Activated effector memory CD4-positive, alpha-beta T cell treated with anti-CD3 and anti-CD28 coated beads, Interleukin-2, amount 50 U/mL, for 16 hours (primary cell): Measurements from ENCODE around the gene RDX.
A peak's percentile ranks its signal among the peaks of the same experiment; 100 is the strongest.
"Not testable (repeated sequence)": the region's sequence is repeated elsewhere in the genome, so short reads cannot be mapped to it uniquely, and the experiment has no call there.

Source experiments
- DNase-seq: peaks from one replicate; pipeline ENCODE4 v3.0.0-alpha.2; 2020

The RDX gene

DNA sequence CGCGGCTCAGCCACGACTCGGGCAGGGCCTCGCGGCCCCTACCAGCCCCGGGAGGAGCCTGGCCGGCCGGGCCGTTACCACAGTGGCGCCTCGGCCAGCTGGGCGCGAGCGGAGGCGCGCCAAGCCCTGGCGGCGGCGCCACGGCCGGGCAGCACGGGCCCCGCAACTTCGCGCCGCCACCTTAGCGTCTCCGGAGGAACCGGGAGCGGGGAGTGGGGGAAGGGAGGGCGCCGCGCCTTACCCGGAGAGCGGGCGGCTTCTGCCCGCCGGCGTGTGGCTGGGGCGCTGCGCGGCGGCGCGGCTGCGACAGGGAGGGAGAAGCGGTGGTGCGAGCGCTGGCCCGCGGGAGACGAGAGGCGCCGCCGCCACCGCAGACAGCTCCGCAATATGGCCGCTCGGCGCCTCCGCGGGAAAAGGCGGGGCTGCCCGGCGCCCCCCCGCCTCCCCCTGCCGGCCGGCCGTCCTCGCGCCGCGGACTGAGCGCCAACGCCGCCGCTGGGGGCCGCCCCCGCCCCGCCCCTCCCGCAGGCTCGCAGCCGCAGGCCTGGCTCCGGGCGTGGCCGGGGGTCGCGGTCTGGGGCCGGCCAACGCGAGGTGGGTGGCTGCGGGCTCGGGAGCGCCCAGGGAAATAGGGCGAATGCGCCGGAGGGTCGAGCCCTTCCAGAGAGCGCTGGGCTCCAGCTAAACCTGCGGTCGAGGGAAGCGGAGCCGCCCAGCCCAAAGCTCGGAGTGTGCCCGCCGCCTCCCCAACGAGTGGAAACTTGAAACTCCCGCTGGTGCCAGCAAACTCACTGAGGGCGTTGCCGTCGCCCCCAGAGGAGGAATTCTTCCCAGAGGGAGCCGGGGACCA is at the start of gene RDX:
RDX (minus strand) TSS at position 389 of the 850 bp plus-strand sequence. CDS start 16,922 bp downstream, outside the sequence.
- DNase-seq = peak; percentile 88

DNA sequence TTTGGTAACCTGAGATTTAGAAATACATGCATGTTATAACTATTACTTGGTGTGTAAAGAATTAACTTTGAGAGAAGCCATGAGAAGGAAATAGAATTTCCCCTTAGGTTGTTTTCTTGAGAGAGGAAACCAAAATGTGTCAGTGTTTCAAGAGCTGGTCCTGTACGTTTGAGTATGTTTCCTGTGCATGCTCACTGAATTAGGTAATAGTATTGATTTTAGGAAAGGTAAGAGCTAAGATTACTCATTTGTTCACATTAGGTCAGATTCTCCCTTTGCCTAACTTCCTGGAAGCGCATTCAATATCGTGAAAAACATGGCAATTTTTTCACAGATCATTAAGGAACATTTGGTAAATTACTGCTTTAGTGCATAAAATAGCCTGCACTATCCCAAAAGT is 49.3 kb upstream of the RDX start:
- DNase-seq = no peak

DNA sequence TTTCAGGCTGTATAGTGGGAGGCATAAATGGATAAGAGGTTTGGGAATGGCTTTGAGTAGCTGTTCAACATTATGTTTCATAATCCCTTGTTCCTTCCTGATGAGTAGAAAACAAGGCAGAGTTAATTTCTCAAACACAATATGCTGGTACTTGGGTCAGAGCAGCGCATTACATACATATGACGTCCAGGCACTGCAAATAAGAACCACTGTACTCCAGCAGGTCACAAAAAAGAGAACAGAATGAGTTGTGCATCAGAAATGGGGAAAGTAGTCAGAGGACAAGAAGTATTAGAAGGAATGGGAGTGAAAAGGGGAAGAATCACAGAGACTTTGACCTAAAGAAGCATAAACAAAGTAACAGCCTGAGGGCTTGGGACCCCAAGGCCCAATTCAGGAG is 44.0 kb upstream of the RDX start:
- no peak for DNase-seq

DNA sequence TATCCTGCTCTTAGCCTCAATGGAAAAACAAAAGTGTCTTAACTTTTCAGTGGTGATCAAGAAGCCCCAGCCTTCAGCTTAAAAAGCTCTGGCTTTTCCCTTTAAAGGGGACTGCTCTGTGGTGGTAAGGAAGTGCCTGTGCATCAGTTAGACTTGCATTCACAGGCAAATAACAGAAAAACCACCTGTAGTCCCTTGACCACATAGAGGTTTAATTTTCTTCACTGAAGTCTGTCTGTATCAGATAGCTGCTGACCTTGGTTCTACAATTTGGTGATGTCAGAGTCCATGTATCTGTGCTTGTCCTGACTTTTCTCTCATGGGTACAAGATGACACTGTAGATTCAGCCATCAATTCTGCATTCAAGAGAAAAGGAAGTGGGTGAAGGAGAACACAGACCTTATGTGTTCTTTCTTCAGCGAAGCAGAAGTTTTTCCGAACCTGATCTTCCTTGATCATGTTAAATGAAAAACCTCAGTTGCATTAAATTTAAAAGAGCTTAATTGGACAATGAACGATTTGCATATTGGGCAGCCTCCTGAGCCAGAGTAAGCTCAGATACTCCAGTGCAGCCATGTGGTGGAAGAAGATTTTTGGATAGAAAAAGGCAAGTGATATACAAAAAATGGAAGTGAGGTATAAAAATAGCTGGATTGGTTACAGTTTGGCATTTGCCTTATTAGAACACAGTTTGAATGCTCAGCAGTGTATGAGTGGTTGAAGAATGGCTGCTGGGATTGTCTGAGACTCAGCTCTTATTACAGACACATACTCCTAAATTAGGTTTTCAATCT is 43.2 kb upstream of the RDX start:
- no peak for DNase-seq

DNA sequence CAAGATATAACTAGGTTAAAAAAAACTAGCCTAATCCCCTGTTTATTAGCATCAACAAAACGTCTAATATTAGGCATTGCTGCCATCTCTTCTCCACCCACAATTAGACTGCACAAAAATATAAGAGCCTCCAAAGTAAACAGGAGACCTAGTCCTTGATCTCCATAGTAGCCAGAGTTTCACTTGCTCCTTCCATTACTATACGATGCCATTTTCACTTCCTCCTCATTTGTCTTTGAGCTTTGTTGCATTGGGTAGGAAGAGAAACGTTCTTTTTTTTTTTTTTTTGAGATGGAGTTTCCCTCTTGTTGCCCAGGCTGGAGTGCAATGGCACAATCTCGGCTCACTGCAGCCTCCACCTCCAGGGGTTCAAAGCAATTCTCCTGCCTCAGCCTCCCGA is 42.3 kb upstream of the RDX start:
- DNase-seq = no peak

DNA sequence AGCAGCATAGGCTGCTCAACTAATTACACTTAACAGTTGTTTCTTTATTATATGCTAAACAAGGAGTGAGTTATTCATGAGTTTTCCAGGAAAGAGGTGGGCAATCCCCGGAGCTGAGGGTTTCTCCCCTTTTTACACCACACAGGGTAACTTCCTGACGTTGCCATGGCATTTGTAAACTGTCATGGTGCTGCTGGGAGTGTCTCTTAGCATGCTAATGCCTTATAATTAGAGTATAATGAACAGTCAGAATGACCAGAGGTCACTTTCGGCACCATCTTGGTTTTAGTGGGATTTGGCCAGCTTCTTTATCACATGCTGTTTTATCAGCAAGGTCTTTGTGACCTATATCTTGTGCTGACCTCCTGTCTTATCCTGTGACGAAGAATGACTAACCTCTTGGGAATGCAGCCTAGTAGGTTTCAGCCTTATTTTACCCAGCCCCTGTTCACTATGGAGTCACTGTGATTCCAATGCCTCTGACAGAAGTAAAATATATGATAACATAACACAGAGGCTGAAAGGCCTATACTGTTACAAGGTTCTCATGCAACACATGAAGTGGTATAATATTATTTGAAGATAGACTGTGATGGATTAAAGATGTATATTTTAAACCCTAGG is 41.3 kb upstream of the RDX start:
- DNase-seq = peak; percentile 77

DNA sequence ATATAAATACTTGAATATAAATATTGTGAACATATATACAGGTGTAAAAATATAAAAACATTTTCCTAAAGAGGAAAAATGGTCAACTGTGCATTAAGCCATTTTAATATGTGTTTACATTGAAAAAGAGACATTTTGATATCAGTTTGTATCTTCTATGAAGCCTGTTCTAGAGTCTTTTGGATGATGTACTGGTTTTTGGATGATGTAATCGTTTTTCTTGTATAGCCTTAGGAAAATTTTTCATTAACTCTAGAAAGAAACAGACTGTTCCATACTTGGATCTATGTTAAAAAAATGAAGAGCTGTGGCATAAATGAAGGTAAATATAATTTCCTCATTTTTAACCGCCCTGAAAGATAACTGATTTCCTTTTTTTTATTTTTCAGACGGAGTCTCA is 39.6 kb upstream of the RDX start:
- DNase-seq = no peak

DNA sequence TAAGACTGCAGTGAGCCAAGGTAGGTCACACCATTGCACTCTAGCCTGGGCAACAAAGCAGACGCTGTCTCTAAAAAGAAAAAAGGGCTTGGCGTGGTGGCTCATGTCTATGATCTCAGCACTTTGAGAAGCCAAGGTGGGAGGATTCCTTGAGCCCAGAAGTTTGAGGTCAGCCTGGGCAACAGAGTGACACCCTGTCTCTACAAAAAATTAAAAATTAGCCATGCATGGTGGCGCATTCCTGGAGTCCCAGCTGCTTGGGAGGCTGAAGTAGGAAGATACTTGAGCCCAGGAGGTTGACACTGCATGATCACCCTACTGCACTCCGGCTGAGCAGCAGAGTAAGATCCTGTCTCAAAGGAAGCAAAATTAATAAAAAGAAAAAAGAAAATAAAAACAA is 38.9 kb upstream of the RDX start:
- no peak for DNase-seq

DNA sequence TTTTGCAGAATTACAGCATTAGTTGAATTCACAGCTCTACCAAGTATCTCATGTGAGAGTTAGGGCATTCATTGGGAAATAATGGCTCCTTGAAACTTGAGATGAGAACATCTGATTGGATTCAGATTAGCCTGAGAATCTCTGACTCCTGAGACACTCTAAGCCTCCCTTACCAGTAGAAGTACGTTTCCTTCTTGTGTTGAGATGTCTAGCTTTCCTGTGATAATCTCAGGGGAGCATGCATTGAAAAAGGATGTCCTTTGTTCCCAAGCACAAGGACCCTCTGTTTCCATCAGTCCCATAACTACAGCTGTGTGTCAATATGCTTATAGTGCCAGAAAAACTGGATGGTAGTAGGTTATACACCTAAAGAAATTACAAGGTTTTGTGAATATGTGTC is 35.2 kb upstream of the RDX start:
- no peak for DNase-seq

DNA sequence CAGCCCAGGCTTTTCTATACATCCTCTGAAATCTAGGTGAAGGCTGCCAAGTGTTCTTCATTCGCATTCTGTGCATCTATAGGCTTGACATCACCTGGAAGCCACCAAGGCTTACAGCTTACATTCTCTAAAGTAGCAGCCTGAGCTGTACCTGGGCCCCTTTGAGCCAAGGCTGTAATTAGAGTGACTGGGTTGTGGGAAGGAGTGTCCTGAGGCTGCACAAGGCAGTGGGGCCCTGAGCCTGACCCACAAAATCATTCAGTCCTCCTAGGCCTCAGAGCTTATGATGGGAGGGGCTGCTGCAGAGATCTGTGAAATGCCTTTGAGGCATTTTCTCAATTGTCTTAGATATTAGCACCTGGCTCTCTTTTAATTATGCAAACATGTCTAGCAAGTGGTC is 33.0 kb upstream of the RDX start:
- no peak for DNase-seq

DNA sequence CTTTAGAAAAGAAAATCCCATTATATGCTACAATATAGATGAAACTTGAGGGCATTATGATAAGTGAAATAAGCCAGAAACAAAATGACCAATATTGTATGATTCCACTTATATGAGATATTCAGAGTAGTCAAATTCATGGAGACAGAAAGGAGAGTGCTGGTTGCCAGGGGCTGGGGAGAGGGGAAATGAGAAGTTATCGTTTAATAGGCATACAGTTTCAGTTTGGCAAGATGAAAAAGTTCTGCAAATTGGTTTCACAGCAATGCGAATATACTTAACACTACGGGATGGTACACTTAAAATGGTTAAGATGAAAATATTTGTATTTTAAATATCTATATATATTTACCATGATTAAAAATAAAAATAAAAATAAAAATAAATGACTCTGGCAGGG is 31.1 kb upstream of the RDX start:
- no peak for DNase-seq

DNA sequence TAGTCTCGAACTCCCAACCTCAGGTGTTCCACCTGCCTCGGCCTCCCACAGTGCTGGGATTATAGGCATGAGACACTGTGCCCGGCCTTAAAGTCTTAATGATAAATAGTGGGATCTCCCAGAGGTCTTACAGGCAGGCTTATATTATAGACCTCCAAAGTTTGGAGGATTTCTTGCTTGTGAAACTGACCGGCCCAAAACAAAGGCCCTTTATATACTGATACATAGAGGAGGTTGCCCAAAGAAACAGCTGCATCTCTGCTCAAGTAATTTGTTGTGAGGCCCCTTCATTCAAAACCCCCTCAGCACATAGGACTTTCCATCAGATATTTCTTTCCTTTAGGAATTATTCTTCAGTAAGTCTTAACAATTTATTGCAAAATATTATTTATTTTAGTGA is 27.4 kb upstream of the RDX start:
- DNase-seq = no peak

DNA sequence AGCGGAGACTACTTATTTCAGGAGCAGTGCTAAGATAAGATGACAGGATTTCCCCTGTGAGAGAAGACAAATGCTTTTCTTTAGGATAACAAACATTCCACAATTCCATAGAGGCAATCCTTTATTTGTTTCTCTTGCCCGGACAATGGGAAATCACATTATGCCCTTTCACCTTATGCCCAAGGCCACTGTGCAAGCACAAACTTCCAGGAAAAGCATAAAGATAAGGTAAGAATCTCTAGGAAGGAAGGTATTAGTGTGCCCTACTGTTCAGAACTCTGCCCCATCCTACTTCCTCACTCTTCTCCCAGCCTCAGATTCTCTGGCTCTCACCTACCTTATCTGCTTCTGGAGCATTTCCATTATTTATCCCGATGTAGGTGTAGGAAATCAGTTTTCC is 23.1 kb upstream of the RDX start:
- no peak for DNase-seq

DNA sequence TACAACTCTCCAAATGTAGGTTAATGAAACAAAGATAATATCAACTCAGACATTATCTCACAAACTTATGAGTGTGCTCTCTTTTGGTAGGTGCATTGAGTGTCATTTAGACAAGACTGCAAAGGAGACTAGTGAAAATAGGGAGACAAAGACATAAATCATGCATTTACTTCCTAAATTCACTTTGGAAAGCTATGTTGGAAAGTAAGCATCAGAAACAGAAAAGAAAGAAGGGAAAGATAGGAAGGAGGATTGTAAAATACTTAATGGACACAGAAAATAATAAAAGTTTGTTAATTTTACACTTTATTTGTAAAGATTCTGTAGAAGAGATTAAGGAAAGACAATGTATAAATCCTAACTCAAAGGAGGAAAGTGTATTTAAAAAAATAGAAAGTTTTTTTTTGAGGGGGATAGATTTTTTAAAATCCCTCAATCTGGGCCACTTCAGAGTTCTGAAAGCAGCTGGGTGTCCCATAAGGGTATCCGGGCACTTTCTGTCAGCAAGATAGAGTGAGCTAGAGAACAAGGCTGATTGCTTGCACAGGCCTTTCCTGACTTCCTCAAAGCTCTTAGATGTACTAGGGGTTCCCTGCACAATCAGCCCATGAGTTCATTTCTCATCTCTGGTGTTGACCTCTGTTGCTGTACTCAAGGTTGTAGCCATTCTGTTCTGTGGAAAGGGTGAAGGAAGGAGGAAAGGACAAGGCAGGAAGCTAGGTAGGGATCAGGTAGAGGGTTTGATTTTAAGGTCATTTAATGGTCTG is 22.4 kb upstream of the RDX start:
- DNase-seq = no peak

DNA sequence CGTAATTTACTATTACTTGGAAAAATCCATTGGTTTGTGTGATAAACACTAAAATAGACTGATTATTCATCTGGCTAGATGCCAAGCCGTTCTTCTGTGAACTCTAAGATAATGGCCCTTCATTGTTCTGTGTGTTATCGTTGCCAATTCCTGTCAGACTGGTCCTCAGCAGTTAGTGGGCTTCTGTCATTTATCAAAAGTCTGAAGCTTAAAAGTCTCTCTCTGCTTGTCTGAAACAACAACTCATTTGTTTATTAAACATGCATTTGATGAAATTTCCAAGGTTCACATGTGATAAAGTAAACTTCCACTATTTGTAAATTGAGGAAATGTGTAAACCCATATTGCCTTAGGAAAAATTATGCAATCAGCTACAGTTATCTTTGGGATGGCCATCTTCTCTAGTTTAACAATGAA is 21.1 kb upstream of the RDX start:
- DNase-seq = no peak

DNA sequence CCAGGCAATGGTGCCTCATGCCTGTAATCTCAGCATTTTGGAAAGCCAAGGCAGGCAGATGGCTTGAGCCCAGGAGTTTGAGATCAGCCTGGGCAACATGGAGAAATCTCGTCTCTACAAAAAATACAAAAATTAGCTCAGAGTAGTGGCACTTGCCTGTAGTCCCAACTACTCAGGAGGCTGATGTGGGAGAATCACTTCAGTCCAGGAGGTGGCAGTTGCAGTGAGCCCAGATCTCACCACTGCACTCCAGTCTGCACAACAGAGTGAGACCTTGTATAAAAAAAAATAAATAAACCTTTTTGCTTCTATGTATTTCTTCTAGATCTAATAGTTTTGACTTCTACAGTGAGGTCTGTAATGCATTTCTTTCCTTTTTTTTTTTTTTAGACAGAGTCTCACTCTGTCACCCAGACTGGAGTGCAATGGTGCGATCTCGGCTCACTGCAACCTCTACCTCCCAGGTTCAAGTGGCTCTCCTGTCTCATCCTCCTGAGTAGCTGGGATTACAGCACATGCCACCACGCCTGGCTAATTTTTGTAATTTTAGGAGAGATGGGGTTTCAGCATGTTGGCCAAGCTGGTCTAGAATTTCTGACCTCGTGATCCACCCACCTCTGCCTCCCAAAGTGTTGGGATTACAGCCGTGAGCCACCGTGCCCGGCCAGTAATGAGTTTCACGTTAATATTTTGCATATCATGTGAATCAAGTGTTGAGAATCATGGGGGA is 18.1 kb upstream of the RDX start:
- no peak for DNase-seq

DNA sequence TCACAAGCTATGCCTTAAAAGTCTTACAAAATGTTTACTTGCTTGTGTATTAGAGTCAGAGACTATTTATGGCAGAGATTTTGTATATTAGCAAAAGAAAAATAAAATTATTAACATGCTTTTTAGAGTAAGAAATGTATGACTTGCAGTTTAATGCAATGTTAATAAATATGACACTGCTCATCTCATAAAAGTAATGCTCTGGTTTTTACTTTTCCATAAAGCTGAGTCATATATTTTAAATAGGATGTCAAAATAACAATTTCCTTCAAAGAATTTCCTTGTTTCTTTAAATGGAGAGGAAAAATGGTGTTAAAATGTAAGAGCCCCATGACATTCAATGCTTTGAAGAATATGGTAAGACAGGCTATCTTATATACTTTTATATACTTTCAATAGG is 16.3 kb upstream of the RDX start:
- no peak for DNase-seq

DNA sequence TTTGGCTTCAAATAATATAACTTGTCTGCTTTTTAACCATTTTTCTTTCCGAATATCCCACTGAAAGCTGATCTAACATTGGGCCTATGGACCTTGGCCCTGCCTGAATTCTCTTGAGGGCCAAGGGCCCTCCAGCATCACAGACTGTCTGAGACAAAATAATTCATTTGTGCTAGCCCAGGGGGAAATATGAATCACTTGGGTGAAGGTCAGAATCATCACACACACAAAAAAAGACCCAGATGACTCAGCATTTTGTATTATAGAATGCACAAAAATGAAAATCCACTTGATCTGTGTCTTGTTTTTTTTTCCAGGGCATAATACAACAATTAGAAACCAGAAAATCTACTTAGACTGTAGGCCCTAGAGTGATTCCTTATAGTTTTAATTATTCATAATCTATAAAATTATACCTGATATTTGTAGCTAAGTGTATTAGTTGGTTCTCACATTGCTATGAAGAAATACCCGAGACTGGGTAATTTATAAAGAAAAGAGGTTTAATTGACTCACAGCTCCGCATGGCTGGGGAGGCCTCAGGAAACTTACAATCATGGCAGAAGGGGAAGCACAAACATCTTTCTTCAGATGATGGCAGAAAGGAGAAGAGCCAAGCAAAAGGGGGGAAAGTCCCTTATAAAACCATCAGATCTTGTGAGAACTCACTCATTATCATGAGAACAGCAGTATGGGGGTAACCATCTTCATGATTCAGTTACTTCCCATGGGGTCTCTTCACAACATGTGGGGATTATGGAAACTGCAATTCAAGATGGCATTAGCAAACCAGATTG is 15.6 kb upstream of the RDX start:
- no peak for DNase-seq

DNA sequence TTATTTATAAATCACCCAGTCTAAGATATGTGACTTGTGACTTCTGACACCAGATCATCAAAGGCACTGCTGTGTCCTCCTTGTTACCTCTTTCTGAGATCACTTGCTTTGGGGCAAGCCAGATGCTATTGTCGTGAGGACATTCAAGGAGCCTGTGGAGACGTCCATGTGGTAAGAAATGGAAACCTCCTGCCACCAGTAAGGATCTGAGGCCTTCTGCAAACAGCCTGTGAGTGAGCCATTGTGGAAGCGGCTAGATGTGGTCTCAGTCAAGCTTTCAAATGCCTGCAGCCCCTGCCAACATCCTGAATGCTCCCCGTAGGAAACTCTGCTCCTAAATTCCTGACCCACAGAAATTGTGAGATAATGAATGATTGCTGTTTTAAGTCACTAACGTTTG is 11.7 kb upstream of the RDX start:
- DNase-seq = no peak

DNA sequence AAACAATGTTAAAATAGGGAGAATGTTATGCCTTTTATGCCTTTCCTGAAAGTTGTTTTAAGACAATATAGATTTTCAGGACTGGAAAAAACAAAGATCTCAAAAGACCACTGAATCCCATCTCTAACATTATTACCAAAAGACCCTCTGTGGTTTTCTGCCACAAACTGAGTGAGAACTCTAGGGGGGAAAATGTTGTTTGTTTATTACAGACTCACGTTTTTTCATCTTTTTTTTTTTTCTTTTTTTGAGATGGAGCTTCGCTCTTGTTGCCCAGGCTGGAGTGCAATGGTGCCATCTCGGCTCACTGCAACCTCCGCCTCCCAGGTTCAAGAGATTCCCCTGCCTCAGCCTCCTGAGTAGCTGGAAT is 9.6 kb upstream of the RDX start:
- DNase-seq = not testable (repeated sequence)

DNA sequence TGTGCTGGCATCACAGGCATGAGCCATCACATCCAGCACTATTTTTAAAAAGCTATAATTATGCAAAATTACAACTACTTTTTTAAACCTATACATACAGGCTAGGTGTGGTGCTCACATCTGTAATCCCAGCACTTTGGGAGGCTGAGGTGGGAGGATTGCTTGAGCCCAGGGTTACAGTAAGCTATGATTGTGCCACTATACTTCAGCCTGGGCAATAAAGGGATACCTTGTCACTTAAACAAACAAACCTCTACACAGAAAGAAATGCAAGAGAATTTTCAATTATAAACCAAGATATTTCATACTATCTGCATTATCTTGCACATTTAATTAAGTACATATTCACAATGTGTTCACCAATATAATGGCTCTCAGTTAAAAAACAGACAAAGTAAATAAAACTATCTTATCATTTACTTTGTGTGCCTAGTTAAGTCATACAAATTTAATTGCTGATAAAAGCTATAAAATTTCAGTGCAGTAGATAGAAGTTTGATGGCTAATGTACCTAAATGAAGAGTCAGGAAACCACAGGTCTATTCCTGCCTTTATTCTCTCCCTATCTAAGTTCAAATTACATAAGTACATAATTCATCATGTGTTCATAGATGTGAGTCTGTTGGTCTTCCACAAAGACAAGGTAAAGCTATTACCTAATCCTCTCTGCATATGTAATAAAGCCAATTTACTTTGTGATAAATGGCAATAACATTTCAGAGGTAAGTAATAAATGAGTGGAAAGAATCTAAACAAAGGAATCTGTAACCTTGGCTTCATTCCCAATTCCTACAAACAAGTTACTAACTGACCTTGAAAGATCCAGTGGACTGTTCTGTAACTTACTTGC is 9.0 kb upstream of the RDX start:
- no peak for DNase-seq
